Measurements from ENCODE around the gene OPCML. TPM values are rescaled to one million over a fixed set of nuclear protein-coding genes. Genes with fewer than 3 reads are reported as not detected.

Gene OPCML
- total and polyA plus RNA-seq, 2 experiments from 2014 or later = 1.2 to 4.4 TPM

DNA sequence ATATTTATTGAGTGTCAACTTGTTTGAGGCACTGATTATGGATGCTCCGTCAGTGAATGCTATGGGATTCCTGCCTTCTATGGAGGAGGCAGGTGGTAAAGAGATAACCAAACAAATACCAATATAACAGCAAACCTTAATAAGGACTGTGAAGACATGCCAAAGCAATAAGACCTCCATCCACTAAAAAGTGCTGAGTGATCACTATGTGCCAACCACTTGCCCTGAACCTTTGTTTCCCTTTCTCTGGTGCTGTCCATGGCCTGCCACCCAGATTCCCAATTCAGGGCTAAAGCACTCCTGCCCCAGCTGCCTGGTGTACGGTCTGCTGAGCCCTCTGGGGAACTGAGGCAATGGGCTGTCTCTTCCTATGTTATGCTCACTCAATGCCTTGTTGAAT lies 1074.9 kb downstream of the OPCML start (continued):
- TF ChIP-seq ZNF462 (CRISPR knock-in tag; IDR thresholded peaks at IDR 0.05) = no peak
- TF ChIP-seq, protein P1, sequence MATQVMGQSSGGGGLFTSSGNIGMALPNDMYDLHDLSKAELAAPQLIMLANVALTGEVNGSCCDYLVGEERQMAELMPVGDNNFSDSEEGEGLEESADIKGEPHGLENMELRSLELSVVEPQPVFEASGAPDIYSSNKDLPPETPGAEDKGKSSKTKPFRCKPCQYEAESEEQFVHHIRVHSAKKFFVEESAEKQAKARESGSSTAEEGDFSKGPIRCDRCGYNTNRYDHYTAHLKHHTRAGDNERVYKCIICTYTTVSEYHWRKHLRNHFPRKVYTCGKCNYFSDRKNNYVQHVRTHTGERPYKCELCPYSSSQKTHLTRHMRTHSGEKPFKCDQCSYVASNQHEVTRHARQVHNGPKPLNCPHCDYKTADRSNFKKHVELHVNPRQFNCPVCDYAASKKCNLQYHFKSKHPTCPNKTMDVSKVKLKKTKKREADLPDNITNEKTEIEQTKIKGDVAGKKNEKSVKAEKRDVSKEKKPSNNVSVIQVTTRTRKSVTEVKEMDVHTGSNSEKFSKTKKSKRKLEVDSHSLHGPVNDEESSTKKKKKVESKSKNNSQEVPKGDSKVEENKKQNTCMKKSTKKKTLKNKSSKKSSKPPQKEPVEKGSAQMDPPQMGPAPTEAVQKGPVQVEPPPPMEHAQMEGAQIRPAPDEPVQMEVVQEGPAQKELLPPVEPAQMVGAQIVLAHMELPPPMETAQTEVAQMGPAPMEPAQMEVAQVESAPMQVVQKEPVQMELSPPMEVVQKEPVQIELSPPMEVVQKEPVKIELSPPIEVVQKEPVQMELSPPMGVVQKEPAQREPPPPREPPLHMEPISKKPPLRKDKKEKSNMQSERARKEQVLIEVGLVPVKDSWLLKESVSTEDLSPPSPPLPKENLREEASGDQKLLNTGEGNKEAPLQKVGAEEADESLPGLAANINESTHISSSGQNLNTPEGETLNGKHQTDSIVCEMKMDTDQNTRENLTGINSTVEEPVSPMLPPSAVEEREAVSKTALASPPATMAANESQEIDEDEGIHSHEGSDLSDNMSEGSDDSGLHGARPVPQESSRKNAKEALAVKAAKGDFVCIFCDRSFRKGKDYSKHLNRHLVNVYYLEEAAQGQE (IDR thresholded peaks at IDR 0.05; ENCODE audit: unreplicated experiment) = no peak

DNA sequence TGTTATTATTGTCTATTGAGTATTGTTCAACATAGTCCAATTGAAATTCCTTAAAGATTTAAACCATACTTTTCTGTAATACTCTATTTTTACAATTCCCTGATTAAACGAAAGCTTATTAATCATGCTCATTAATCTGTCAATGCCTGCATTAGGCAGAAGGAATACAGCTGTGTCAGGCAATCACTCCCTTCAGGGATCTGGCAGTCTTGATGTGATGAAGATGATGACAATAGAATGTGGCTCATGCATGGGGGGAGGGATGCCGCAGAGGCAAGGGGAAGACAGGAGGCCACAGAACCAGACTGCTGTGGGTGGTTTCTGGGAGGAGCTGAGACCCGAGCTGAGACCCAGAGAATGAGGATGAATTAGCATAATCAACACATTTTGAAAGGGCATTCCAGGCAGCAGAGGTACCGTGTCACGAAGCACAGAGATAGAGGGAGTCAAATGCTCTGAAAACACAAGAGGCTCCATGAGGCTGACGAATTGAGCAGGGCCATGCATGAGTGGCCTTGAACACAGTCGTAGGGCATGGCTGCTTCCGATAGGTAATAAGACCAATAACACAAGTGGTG lies 1075.5 kb downstream of the OPCML start:
- peak; percentile 66 for ATAC-seq
- peaks cover under 1% of the 10 kb centered on the region; the same call in 2 of the 3 replicates for H3K9me3 Mint-ChIP-seq
- no peak overlapping the region for H3K27ac ChIP-seq (ENCODE audit: low read depth)
- no peaks in the 10 kb centered on the region for H3K9me2 ChIP-seq (ENCODE audit: insufficient read depth)
- H3F3A ChIP-seq (replicated peaks; ENCODE audit: low read depth) = no peaks in the 10 kb centered on the region
- peaks cover 25% of the 10 kb centered on the region for H3K4me1 Mint-ChIP-seq
- H3K36me3 ChIP-seq (ENCODE audit: insufficient read depth) = no peaks in the 10 kb centered on the region
- peaks cover 4% of the 10 kb centered on the region for H3K27me3 Mint-ChIP-seq (ENCODE audit: insufficient read depth, low read depth, poor library complexity)
- H3K27me3 ChIP-seq (ENCODE audit: insufficient read depth) = no peaks in the 10 kb centered on the region
- H2AFZ ChIP-seq = no peak overlapping the region
- TF ChIP-seq, protein P1 (IDR thresholded peaks at IDR 0.05; ENCODE audit: unreplicated experiment) = no peak
- TF ChIP-seq EZH2 (IDR thresholded peaks at IDR 0.05; ENCODE audit: low read depth, unreplicated experiment) = no peak
- no peak for TF ChIP-seq CREB1 (CRISPR knock-in tag; IDR thresholded peaks at IDR 0.05; ENCODE audit: low read depth)
- no peak for TF ChIP-seq ZNF331 (CRISPR knock-in tag; IDR thresholded peaks at IDR 0.05; ENCODE audit: low read depth)
- no peak for TF ChIP-seq STAT1 (IDR thresholded peaks at IDR 0.05; ENCODE audit: unreplicated experiment)
- no peak for TF ChIP-seq JUNB (IDR thresholded peaks at IDR 0.05; ENCODE audit: unreplicated experiment)
- no peak for TF ChIP-seq POLR2AphosphoS5 (IDR thresholded peaks at IDR 0.05; ENCODE audit: low read depth)
- no peak for TF ChIP-seq ETS1 (IDR thresholded peaks at IDR 0.05)
- no peak for TF ChIP-seq NANOG (IDR thresholded peaks at IDR 0.05; ENCODE audit: borderline replicate concordance)
- peaks cover 17% of the 10 kb centered on the region for H3K4me1 ChIP-seq (ENCODE audit: insufficient read depth)
- H3K4me3 ChIP-seq = no peak overlapping the region
- H3K4me3 Mint-ChIP-seq = no peak overlapping the region
- H3K27ac Mint-ChIP-seq = peak overlapping the region; percentile 76
- no peaks in the 10 kb centered on the region for H3K36me3 Mint-ChIP-seq (ENCODE audit: low read depth)
- peak; percentile 15 for DNase-seq (ENCODE audit: low spot score)
- no peak overlapping the region for H3K4me2 ChIP-seq
- H4K20me1 ChIP-seq (replicated peaks; ENCODE audit: insufficient read depth) = no peaks in the 10 kb centered on the region
- H3K79me2 ChIP-seq (replicated peaks; ENCODE audit: insufficient read depth) = no peaks in the 10 kb centered on the region

Data from GM23338 (cell line).